Vagina (tissue), 2 donors: ENCODE data around the gene VSTM2B.

Experiments
- CTCF ChIP-seq, 3 experiments: fragments of 450-650 bp in 2 of 3; fragments of 200-600 bp in 1 of 3; sonication (generic) in 1 of 3; IDR thresholded peaks; one replicate each; pipeline ENCODE4 v1.5.1; 2017 to 2019; ENCODE audit warnings: antibody characterized with exemption in 3 of 3, mild to moderate bottlenecking in 2 of 3, moderate library complexity in 2 of 3
- POLR2AphosphoS5 ChIP-seq, 2 donors: sonication (generic); formaldehyde crosslinking; IDR thresholded peaks; one replicate each; pipeline ENCODE4 v1.9.0; 2017; ENCODE audit warnings: antibody characterized with exemption in 2 of 2, mild to moderate bottlenecking in 2 of 2, low read depth in 1 of 2; ENCODE audit not compliant: insufficient read depth in 1 of 2

- TF ChIP-seq CTCF (IDR thresholded peaks at IDR 0.05) (no peak), POLR2AphosphoS5 (IDR thresholded peaks at IDR 0.05; ENCODE audit: insufficient read depth in 1 of 2, low read depth in 1 of 2) (no peak)
These were observed 47.7 kb downstream of the VSTM2B start for GRCh38 chr19:29573486-29573885.
